Stimulated activated CD8-positive, alpha-beta memory T cell treated with anti-CD3 and anti-CD28 coated beads, Interleukin-12 subunit alpha, Interleukin-12 subunit beta, amount 100 ng/mL, for 24 hours (primary cell): Measurements from ENCODE around the gene IGFBP7.

Experiments used
- DNase-seq: peaks from one replicate; pipeline ENCODE4 v3.0.0-alpha.2; 2020; ENCODE audit errors: extremely low read depth

The IGFBP7 gene

GRCh38 chr4:57129477-57129876 lies 19.3 kb upstream of the IGFBP7 start:
- DNase-seq: no peak

- DNase-seq: no peak
These were observed 17.2 kb upstream of the IGFBP7 start for GRCh38 chr4:57127361-57127760.

- no peak for DNase-seq
These were observed 15.8 kb upstream of the IGFBP7 start for GRCh38 chr4:57125996-57126395.

GRCh38 chr4:57124145-57124544 lies 14.0 kb upstream of the IGFBP7 start:
- no peak for DNase-seq

- DNase-seq: no peak
These were observed 12.8 kb upstream of the IGFBP7 start for GRCh38 chr4:57122959-57123358.

- no peak for DNase-seq
These were observed 9.0 kb upstream of the IGFBP7 start for GRCh38 chr4:57119054-57119651.

- no peak for DNase-seq
These were observed 7.3 kb upstream of the IGFBP7 start for GRCh38 chr4:57117491-57117890.

GRCh38 chr4:57116245-57116644 lies 6.1 kb upstream of the IGFBP7 start:
- DNase-seq: no peak

- DNase-seq: no peak
These were observed 4.8 kb upstream of the IGFBP7 start for GRCh38 chr4:57114973-57115372.

- no peak for DNase-seq
These were observed 3.7 kb upstream of the IGFBP7 start for GRCh38 chr4:57113870-57114269.

- no peak for DNase-seq
These were observed 691 bp upstream of the IGFBP7 start for GRCh38 chr4:57110640-57111511.

GRCh38 chr4:57109411-57109846 lies 756 bp downstream of the IGFBP7 start:
- DNase-seq: no peak

GRCh38 chr4:57106181-57106580 lies 4.0 kb downstream of the IGFBP7 start:
- no peak for DNase-seq

- no peak for DNase-seq
These were observed 5.3 kb downstream of the IGFBP7 start for GRCh38 chr4:57104706-57105560.

GRCh38 chr4:57103051-57103450 lies 7.1 kb downstream of the IGFBP7 start:
- no peak for DNase-seq

- no peak for DNase-seq
These were observed 8.0 kb downstream of the IGFBP7 start for GRCh38 chr4:57102050-57102624.

- no peak for DNase-seq
These were observed 9.1 kb downstream of the IGFBP7 start for GRCh38 chr4:57100979-57101651.

GRCh38 chr4:57099363-57099762 lies 10.8 kb downstream of the IGFBP7 start:
- DNase-seq: no peak

GRCh38 chr4:57098941-57099340 lies 11.2 kb downstream of the IGFBP7 start:
- DNase-seq: no peak

- DNase-seq: no peak
These were observed 11.8 kb downstream of the IGFBP7 start for GRCh38 chr4:57098415-57098814.

- no peak for DNase-seq
These were observed 12.5 kb downstream of the IGFBP7 start for GRCh38 chr4:57097711-57098110.
